Right lobe of liver (tissue), 6 donors: ENCODE measurements around the gene ZNF845. TPM values are rescaled to one million over a fixed set of nuclear protein-coding genes. Genes with fewer than 3 reads are reported as not detected.

Experiments used
- ATAC-seq, 4 donors: fragments of 200-7000 bp; cut with Tn5 transposase; one replicate each; pipeline ENCODE4 v1.9.1; 2020; ENCODE audit warnings: mild to moderate bottlenecking in 4 of 4, moderate library complexity in 4 of 4
- DNase-seq, 3 donors: peaks; one replicate each; pipeline ENCODE4 v3.0.0-alpha.2; 2020
- H3K27ac ChIP-seq, 3 donors: fragments of 200-600 bp; one replicate each; pipeline ENCODE4 v1.8.0; 2022
- H3K27me3 ChIP-seq, 2 donors: fragments of 200-600 bp; one replicate each; pipeline ENCODE4 v1.8.0; 2022
- H3K36me3 ChIP-seq, 4 donors: fragments of 200-600 bp; sonication (generic) in 1 of 4; one replicate each; pipeline versions ENCODE4 v1.5.1 to v1.8.0; 2017 to 2022; ENCODE audit warnings: control low read depth in 1 of 4
- H3K4me1 ChIP-seq, 4 donors: fragments of 200-600 bp; sonication (generic) in 1 of 4; one replicate each; pipeline versions ENCODE4 v1.5.1 to v1.8.0; 2017 to 2022; ENCODE audit warnings: control low read depth in 1 of 4
- H3K4me3 ChIP-seq, 3 donors: fragments of 200-600 bp; one replicate each; pipeline ENCODE4 v1.8.0; 2022
- H3K9me3 ChIP-seq, 4 donors: fragments of 200-600 bp; sonication (generic) in 1 of 4; one replicate each; pipeline versions ENCODE4 v1.5.1 to v1.8.0; 2017 to 2022; ENCODE audit warnings: control low read depth in 1 of 4
- POLR2A ChIP-seq: fragments of 450-650 bp; IDR thresholded peaks from one replicate; pipeline ENCODE4 v1.6.1; 2017; ENCODE audit warnings: antibody characterized with exemption, mild to moderate bottlenecking
- WGBS: methylation state at CpG from one replicate; pipeline ENCODE4 v1.1.6; 2018; ENCODE audit warnings: low coverage, low lambda C conversion rate; ENCODE audit not compliant: insufficient coverage; ENCODE audit errors: missing lambda C conversion rate; 5-methylcytosine and 5-hydroxymethylcytosine counted together
- intact Hi-C, 2 donors: fragments of 100-400 bp; cut with DNase I; formaldehyde crosslinking; loops; one replicate each; pipeline versions ENCODE4 v1.11.2 to v1.14.1; 2022
- total RNA-seq, 6 experiments: library from RNA; depleted of rRNA in 2 of 6; stranded (reverse); fragments of >200 nt in 2 of 6; fragmentation: NEBNext Ultra II Directional in 3 of 6; extraction: Animal tissue kit (Norgen Biotek cat#: 25700) in 3 of 6; gene quantifications; one replicate each; pipeline versions ENCODE4 v1.1.0 to v1.2.4, GENCODE V29; 2016 to 2023
- TF ChIP-seq, protein P1 (sequence below), 4 donors: fragments of 200-600 bp in 3 of 4; fragments of 450-650 bp in 1 of 4; IDR thresholded peaks; one replicate each; pipeline versions ENCODE4 v1.5.1 to v1.8.0; 2016 to 2022; ENCODE audit warnings: antibody characterized with exemption in 4 of 4, mild to moderate bottlenecking in 2 of 4
- donor health status: DM: no; HTN: yes; CAD: no.
- donor health status: DM: no; HTN: no; CAD: no.
- donor health status: DM: no; HTN: no; CAD: no.
- donor health status: DM: no; HTN: yes; CAD: no.
- donor health status: DM: no; HTN: yes; CAD: no.

The ZNF845 gene
- total RNA-seq, 6 experiments from 2014 or later, result 0.86 to 3.0 (median 1.4) TPM

DNA sequence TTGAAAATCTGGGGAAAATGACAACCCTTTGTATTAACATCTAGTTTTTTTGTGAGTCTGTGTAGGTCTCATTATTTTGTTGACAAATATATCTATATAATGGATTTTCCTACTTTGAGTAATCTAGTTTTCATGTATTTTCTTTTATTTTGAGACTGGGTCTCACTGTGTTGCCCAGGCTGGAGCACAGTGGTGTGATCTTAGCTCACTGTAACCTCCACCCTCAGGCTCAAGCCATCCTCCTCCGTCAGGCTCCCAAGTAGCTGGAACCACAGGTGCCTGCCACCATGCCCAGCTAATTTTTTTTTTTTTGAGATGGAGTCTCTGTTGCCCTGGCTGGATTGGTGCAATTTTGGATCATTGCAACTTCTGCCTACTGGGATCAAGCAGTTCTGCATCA is 41.2 kb downstream of the ZNF845 start:
- Histone ChIP-seq H3K4me3 (no peak overlapping the region), H3K27me3 (no peaks in the 10 kb centered on the region), H3K36me3 (peaks cover 0 to 6% (median 0%) of the 10 kb centered on the region in 4 donors), H3K9me3 (peaks cover 0 to 3% (median 0%) of the 10 kb centered on the region in 4 donors), H3K4me1 (no peaks in the 10 kb centered on the region), H3K27ac (no peak overlapping the region)
- DNase-seq (no peak), ATAC-seq (no peak)
- TF ChIP-seq, protein P1, sequence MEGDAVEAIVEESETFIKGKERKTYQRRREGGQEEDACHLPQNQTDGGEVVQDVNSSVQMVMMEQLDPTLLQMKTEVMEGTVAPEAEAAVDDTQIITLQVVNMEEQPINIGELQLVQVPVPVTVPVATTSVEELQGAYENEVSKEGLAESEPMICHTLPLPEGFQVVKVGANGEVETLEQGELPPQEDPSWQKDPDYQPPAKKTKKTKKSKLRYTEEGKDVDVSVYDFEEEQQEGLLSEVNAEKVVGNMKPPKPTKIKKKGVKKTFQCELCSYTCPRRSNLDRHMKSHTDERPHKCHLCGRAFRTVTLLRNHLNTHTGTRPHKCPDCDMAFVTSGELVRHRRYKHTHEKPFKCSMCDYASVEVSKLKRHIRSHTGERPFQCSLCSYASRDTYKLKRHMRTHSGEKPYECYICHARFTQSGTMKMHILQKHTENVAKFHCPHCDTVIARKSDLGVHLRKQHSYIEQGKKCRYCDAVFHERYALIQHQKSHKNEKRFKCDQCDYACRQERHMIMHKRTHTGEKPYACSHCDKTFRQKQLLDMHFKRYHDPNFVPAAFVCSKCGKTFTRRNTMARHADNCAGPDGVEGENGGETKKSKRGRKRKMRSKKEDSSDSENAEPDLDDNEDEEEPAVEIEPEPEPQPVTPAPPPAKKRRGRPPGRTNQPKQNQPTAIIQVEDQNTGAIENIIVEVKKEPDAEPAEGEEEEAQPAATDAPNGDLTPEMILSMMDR (IDR thresholded peaks at IDR 0.05), result no peak
- no peak for TF ChIP-seq POLR2A
- WGBS, result 100% methylated on average over 1 of the region's 1 CpG
- intact Hi-C loops, result no loop called here

DNA sequence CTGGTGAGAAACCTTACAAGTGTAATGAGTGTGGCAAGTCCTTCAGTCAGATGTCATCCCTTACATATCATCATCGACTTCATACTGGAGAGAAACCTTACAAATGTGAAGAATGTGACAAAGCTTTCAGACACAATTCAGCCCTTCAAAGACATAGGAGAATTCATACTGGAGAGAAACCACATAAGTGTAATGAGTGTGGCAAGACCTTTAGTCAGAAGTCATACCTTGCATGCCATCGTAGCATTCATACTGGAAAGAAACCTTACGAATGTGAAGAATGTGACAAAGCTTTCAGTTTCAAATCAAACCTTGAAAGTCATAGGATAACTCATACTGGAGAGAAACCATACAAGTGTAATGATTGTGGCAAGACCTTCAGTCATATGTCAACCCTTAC is 47.8 kb downstream of the ZNF845 start:
- intact Hi-C loops, result no loop called here
- peaks cover 0 to 30% (median 8%) of the 10 kb centered on the region in 4 donors for H3K9me3 ChIP-seq
- TF ChIP-seq POLR2A, result no peak
- TF ChIP-seq, protein P1 (IDR thresholded peaks at IDR 0.05), result no peak
- H3K36me3 ChIP-seq, result peaks cover 0 to 11% (median 5%) of the 10 kb centered on the region in 4 donors
- no peak for ATAC-seq
- no peak for DNase-seq
- H3K4me3 ChIP-seq, result no peak overlapping the region
- no peaks in the 10 kb centered on the region for H3K4me1 ChIP-seq
- no peaks in the 10 kb centered on the region for H3K27me3 ChIP-seq
- 88% methylated on average over 3 of the region's 3 CpGs for WGBS
- no peak overlapping the region for H3K27ac ChIP-seq

DNA sequence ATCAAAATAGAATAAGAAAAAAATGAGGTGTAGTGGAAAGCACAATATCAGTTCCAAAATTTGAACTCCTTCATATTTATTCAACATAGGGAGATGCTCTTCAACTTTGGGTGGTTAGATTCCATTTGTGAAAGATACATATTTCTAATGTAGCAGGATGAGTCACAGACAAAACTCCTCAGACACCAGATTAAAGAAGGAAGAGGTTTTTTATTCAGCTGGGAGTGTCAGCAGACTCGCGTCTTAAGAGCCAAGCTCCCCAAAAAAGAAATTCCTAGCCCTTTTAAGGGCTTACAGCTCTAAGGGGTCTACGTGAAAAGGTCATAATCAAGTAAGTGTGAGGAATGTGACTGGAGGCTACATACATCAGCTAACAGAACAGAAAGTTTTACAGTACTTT is 54.6 kb downstream of the ZNF845 start:
- 76% methylated on average over 3 of the region's 3 CpGs for WGBS
- DNase-seq (no peak), ATAC-seq (no peak)
- Histone ChIP-seq H3K4me3 (no peak overlapping the region), H3K27ac (no peak overlapping the region), H3K9me3 (peaks cover 0 to 11% (median 5%) of the 10 kb centered on the region in 4 donors), H3K4me1 (no peaks in the 10 kb centered on the region), H3K27me3 (no peaks in the 10 kb centered on the region), H3K36me3 (no peaks in the 10 kb centered on the region)
- TF ChIP-seq, protein P1 (IDR thresholded peaks at IDR 0.05), result no peak
- no peak for TF ChIP-seq POLR2A
- intact Hi-C loops, result no loop called here

DNA sequence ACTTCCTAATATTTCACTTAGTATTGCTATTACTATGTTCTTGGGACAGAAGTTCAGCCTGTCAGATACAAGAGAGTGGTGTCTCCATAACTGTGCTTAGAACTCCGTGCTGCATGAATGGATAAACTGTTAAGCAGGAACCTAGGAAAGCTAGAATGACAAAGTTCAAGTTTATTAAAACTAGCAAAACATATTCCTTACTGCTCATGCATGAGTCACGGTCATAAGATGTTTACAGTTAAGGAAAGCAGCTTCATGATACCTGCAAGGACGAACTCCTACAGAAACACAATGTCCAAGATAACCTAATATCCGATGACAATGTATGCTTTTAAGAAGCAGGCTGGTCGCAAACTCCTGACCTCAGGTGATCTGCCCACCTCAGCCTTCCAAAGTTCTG is 55.4 kb downstream of the ZNF845 start:
- H3K4me3 ChIP-seq, result no peak overlapping the region
- DNase-seq, result no peak
- intact Hi-C loops, result no loop called here
- no peaks in the 10 kb centered on the region for H3K36me3 ChIP-seq
- no peaks in the 10 kb centered on the region for H3K27me3 ChIP-seq
- WGBS, result 79% methylated on average over 5 of the region's 5 CpGs
- TF ChIP-seq POLR2A, result no peak
- TF ChIP-seq, protein P1 (IDR thresholded peaks at IDR 0.05), result no peak
- H3K27ac ChIP-seq, result no peak overlapping the region
- H3K9me3 ChIP-seq, result peaks cover 0 to 11% (median 4%) of the 10 kb centered on the region in 4 donors
- H3K4me1 ChIP-seq, result no peaks in the 10 kb centered on the region
- no peak for ATAC-seq

DNA sequence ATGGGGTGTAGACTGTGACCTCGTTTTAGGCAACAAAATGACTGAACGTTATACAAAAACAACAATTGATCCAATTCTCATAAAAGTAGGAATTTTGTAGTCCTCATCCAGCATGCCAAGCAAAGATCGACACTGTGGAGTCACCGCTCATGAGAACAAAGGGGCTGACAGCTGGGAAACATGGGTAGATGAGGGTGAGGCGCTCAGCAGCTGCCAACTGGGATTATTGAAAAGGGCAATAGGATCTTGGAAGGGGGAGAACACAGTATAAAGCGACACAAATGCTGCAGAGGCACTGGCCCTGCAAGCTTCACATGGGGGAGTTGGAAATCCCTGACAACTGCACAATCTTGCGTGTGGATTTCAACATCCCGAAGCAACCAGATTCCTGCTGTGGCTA is 56.0 kb downstream of the ZNF845 start:
- no peak for DNase-seq
- TF ChIP-seq, protein P1 (IDR thresholded peaks at IDR 0.05), result no peak
- TF ChIP-seq POLR2A, result no peak
- no peak overlapping the region for H3K27ac ChIP-seq
- H3K4me1 ChIP-seq, result peaks cover 0 to 3% (median 1%) of the 10 kb centered on the region in 4 donors
- ATAC-seq, result no peak
- H3K27me3 ChIP-seq, result no peaks in the 10 kb centered on the region
- intact Hi-C loops, result no loop called here
- WGBS, result 84% methylated on average over 6 of the region's 8 CpGs
- peaks cover 0 to 11% (median under 1%) of the 10 kb centered on the region in 4 donors for H3K9me3 ChIP-seq
- no peak overlapping the region for H3K4me3 ChIP-seq
- no peaks in the 10 kb centered on the region for H3K36me3 ChIP-seq
